Liver (tissue), 9 donors: ENCODE data around the gene KNDC1. TPM values are rescaled to one million over a fixed set of nuclear protein-coding genes. Genes with fewer than 3 reads are reported as not detected.
"Not testable (repeated sequence)": the region's sequence is repeated elsewhere in the genome, so short reads cannot be mapped to it uniquely, and the experiment has no call there.

Experiments
- DNase-seq: peaks from one replicate; pipeline ENCODE4 v3.0.0-alpha.2; 2017; ENCODE audit warnings: low spot score
- H3K27ac ChIP-seq, 2 donors: one replicate each; pipeline ENCODE4 v1.7.0; 2013; ENCODE audit warnings: inconsistent platforms in 2 of 2, low read length in 2 of 2, control low read depth in 1 of 2, low read depth in 1 of 2, mild to moderate bottlenecking in 1 of 2
- H3K27me3 ChIP-seq, 4 donors: one replicate each; pipeline versions ENCODE4 v1.6.1 to v1.7.0; 2013; ENCODE audit warnings: low read length in 3 of 4, inconsistent platforms in 1 of 4, mild to moderate bottlenecking in 1 of 4, moderate library complexity in 1 of 4; ENCODE audit not compliant: control insufficient read depth in 4 of 4, insufficient read depth in 4 of 4
- H3K36me3 ChIP-seq, 4 donors: one replicate each; pipeline versions ENCODE4 v1.6.1 to v1.7.0; 2013; ENCODE audit warnings: low read length in 3 of 4, mild to moderate bottlenecking in 3 of 4, low read depth in 1 of 4, moderate library complexity in 1 of 4; ENCODE audit not compliant: control insufficient read depth in 4 of 4, insufficient read depth in 3 of 4
- H3K4me1 ChIP-seq, 4 donors: one replicate each; pipeline versions ENCODE4 v1.6.1 to v1.7.0; 2013; ENCODE audit warnings: low read length in 3 of 4, mild to moderate bottlenecking in 3 of 4, moderate library complexity in 1 of 4; ENCODE audit not compliant: control insufficient read depth in 4 of 4, insufficient read depth in 4 of 4
- H3K4me3 ChIP-seq, 3 donors: one replicate each; pipeline versions ENCODE4 v1.6.1 to v1.7.0; 2013; ENCODE audit warnings: low read length in 3 of 3, control low read depth in 1 of 3, low read depth in 1 of 3, mild to moderate bottlenecking in 1 of 3
- H3K9ac ChIP-seq, 2 donors: one replicate each; pipeline ENCODE4 v1.7.0; 2013; ENCODE audit warnings: low read length in 2 of 2, mild to moderate bottlenecking in 2 of 2, moderate library complexity in 2 of 2, control low read depth in 1 of 2, low read depth in 1 of 2
- H3K9me3 ChIP-seq, 4 donors: one replicate each; pipeline versions ENCODE4 v1.6.1 to v1.7.0; 2013; ENCODE audit warnings: low read length in 3 of 4; ENCODE audit not compliant: control insufficient read depth in 4 of 4
- EGR1 ChIP-seq, 2 donors: IDR thresholded peaks; 2 replicates each; pipeline ENCODE4 v1.6.1; 2016 to 2018; ENCODE audit warnings: antibody characterized with exemption in 2 of 2, low read depth in 2 of 2
- FOXA1 ChIP-seq: IDR thresholded peaks from 2 replicates; pipeline ENCODE4 v1.6.1; 2016; ENCODE audit warnings: antibody characterized with exemption
- FOXA2 ChIP-seq: IDR thresholded peaks from 2 replicates; pipeline ENCODE4 v1.6.1; 2016; ENCODE audit warnings: antibody characterized with exemption
- GABPA ChIP-seq, 2 donors: IDR thresholded peaks in 1 of 2; conservative IDR thresholded peaks in 1 of 2; 2 replicates each; pipeline ENCODE4 v1.6.1; 2016; ENCODE audit warnings: antibody characterized with exemption in 2 of 2, mild to moderate bottlenecking in 1 of 2, moderate library complexity in 1 of 2
- HNF4A ChIP-seq, 2 donors: conservative IDR thresholded peaks; 2 replicates each; pipeline ENCODE4 v1.6.1; 2016; ENCODE audit warnings: antibody characterized with exemption in 2 of 2, mild to moderate bottlenecking in 2 of 2
- HNF4G ChIP-seq: IDR thresholded peaks from 2 replicates; pipeline ENCODE4 v1.6.1; 2016; ENCODE audit warnings: antibody characterized with exemption
- JUND ChIP-seq, 2 donors: IDR thresholded peaks; 2 replicates each; pipeline ENCODE4 v1.6.1; 2016; ENCODE audit warnings: antibody characterized with exemption in 2 of 2
- MAX ChIP-seq: IDR thresholded peaks from 2 replicates; pipeline ENCODE4 v1.6.1; 2016; ENCODE audit warnings: antibody characterized with exemption
- NR2F2 ChIP-seq: IDR thresholded peaks from 2 replicates; pipeline ENCODE4 v1.6.1; 2016; ENCODE audit warnings: antibody characterized with exemption
- RAD21 ChIP-seq, 2 donors: IDR thresholded peaks; 2 replicates each; pipeline ENCODE4 v1.6.1; 2016; ENCODE audit warnings: antibody characterized with exemption in 2 of 2, mild to moderate bottlenecking in 2 of 2
- REST ChIP-seq: IDR thresholded peaks from 2 replicates; pipeline ENCODE4 v1.6.1; 2016; ENCODE audit warnings: antibody characterized with exemption, mild to moderate bottlenecking
- RXRA ChIP-seq, 2 donors: IDR thresholded peaks; 2 replicates each; pipeline ENCODE4 v1.6.1; 2017 to 2018; ENCODE audit warnings: antibody characterized with exemption in 2 of 2, mild to moderate bottlenecking in 1 of 2
- SP1 ChIP-seq: IDR thresholded peaks from 2 replicates; pipeline ENCODE4 v1.6.1; 2018; ENCODE audit warnings: antibody characterized with exemption, mild to moderate bottlenecking
- TAF1 ChIP-seq: conservative IDR thresholded peaks from 2 replicates; pipeline ENCODE4 v1.6.1; 2016; ENCODE audit warnings: antibody characterized with exemption, mild to moderate bottlenecking
- YY1 ChIP-seq: IDR thresholded peaks from 2 replicates; pipeline ENCODE4 v1.6.1; 2016; ENCODE audit warnings: antibody characterized with exemption, mild to moderate bottlenecking
- ZBTB33 ChIP-seq: IDR thresholded peaks from 2 replicates; pipeline ENCODE4 v1.6.1; 2016; ENCODE audit warnings: antibody characterized with exemption
- WGBS: extraction: QIAGEN DNeasy Blood & Tissue Kit; methylation state at CpG from one replicate; pipeline ENCODE4 v1.1.7; 2013; 5-methylcytosine and 5-hydroxymethylcytosine counted together
- polyA plus RNA-seq, 2 donors: library from polyadenylated mRNA; stranded (reverse) in 1 of 2; unstranded in 1 of 2; fragments of 200-250 nt in 1 of 2; fragments of >200 nt in 1 of 2; fragmentation: Nextera tagmentation in 1 of 2; extraction: Ambion mirVana in 1 of 2; gene quantifications; one replicate each; pipeline versions ENCODE4 v1.2.1 to v1.2.3, GENCODE V29; 2013 to 2015
- total RNA-seq, 2 donors: library from RNA; depleted of rRNA; stranded (reverse); fragments of >200 nt; gene quantifications; one replicate each; pipeline ENCODE4 v1.2.3, GENCODE V29; 2014
- TF ChIP-seq, protein P1 (sequence below): fragments of 150-350 bp; IDR thresholded peaks from 2 replicates; pipeline ENCODE4 v1.5.1; 2017; ENCODE audit warnings: improper control_type of control experiment, low read depth, low read length; ENCODE audit not compliant: missing input control
- donor health status: healthy.
- donor health status: healthy.
- donor health status: healthy.
- donor health status: healthy.
- donor health status: healthy.

KNDC1 gene
- total and polyA plus RNA-seq, 4 donors, result 0.53 to 12.9 (median 4.3) TPM

GRCh38 chr10:133150656-133151055, 9.4 kb upstream of the KNDC1 start (continued):
- TF ChIP-seq, protein P1, sequence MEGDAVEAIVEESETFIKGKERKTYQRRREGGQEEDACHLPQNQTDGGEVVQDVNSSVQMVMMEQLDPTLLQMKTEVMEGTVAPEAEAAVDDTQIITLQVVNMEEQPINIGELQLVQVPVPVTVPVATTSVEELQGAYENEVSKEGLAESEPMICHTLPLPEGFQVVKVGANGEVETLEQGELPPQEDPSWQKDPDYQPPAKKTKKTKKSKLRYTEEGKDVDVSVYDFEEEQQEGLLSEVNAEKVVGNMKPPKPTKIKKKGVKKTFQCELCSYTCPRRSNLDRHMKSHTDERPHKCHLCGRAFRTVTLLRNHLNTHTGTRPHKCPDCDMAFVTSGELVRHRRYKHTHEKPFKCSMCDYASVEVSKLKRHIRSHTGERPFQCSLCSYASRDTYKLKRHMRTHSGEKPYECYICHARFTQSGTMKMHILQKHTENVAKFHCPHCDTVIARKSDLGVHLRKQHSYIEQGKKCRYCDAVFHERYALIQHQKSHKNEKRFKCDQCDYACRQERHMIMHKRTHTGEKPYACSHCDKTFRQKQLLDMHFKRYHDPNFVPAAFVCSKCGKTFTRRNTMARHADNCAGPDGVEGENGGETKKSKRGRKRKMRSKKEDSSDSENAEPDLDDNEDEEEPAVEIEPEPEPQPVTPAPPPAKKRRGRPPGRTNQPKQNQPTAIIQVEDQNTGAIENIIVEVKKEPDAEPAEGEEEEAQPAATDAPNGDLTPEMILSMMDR, result no peak
- TF ChIP-seq MAX (no peak), YY1 (no peak), HNF4G (no peak), RXRA (IDR thresholded peaks at IDR 0.05) (no peak)

GRCh38 chr10:133151071-133151470, 8.9 kb upstream of the KNDC1 start:
- not testable (repeated sequence) for H3K4me1 ChIP-seq, H3K9ac ChIP-seq, DNase-seq, H3K27ac ChIP-seq, H3K4me3 ChIP-seq, H3K36me3 ChIP-seq, H3K27me3 ChIP-seq
- H3K9me3 ChIP-seq, result peaks cover 0 to 11% (median under 1%) of the 10 kb centered on the region in 4 donors
- 91% methylated on average over 3 of the region's 3 CpGs for WGBS

DNA sequence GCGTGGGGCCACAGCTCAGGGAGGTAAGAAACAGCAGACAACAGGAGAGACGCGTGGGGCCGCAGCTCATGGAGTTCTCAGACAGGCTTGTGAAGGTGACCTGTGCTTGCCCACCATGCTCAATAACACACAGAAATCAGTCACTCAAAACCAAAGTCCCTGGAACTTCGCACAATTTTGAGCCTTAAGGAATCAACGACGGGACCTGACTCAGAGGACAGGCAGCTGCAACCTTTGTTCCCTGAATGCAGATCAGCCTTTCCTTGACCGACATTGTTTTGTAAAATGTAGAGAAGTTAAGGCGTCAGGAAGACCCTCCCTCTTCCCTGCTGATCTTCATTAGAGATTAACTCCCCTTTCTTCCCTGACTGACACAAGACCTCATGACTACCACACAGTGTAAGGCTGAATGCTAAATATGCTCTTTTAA, 8.5 kb upstream of the KNDC1 start:
- no peaks in the 10 kb centered on the region for H3K4me1 ChIP-seq
- no peak overlapping the region for H3K9ac ChIP-seq
- peaks cover 0 to 11% (median under 1%) of the 10 kb centered on the region in 4 donors for H3K9me3 ChIP-seq
- 32% methylated on average over 9 of the region's 9 CpGs for WGBS
- H3K4me3 ChIP-seq, result no peak overlapping the region
- H3K27me3 ChIP-seq, result peaks cover 0 to 9% (median 0%) of the 10 kb centered on the region in 4 donors
- no peak overlapping the region for H3K27ac ChIP-seq
- no peak for DNase-seq
- TF ChIP-seq ZBTB33 (no peak), TAF1 (no peak), JUND (IDR thresholded peaks at IDR 0.05) (no peak), HNF4G (no peak), NR2F2 (no peak), YY1 (no peak), MAX (no peak), FOXA1 (no peak), FOXA2 (no peak), HNF4A (conservative IDR thresholded peaks at IDR 0.05) (no peak), SP1 (no peak), EGR1 (IDR thresholded peaks at IDR 0.05; ENCODE audit: low read depth in 2 of 2) (no peak), GABPA (IDR thresholded peaks at IDR 0.05 in 1 of 2, conservative IDR thresholded peaks at IDR 0.05 in 1 of 2) (no peak), REST (no peak), RXRA (IDR thresholded peaks at IDR 0.05) (no peak), RAD21 (IDR thresholded peaks at IDR 0.05) (no peak)
- peaks cover 0 to 2% (median 0%) of the 10 kb centered on the region in 4 donors for H3K36me3 ChIP-seq
